Vagina (tissue), 2 donors: ENCODE data around the gene TMX3.

Source experiments
- POLR2A ChIP-seq, 2 donors: fragments of 450-650 bp; IDR thresholded peaks; one replicate each; pipeline ENCODE4 v1.6.1; 2017; ENCODE audit warnings: antibody characterized with exemption in 2 of 2, mild to moderate bottlenecking in 2 of 2, moderate library complexity in 2 of 2
- POLR2AphosphoS5 ChIP-seq, 2 donors: sonication (generic); formaldehyde crosslinking; IDR thresholded peaks; one replicate each; pipeline ENCODE4 v1.9.0; 2017; ENCODE audit warnings: antibody characterized with exemption in 2 of 2, mild to moderate bottlenecking in 2 of 2, low read depth in 1 of 2; ENCODE audit not compliant: insufficient read depth in 1 of 2
- TF ChIP-seq, protein P1 (sequence below), 3 experiments: fragments of 450-650 bp in 2 of 3; fragments of 200-600 bp in 1 of 3; sonication (generic) in 1 of 3; IDR thresholded peaks; one replicate each; pipeline ENCODE4 v1.5.1; 2017 to 2019; ENCODE audit warnings: antibody characterized with exemption in 3 of 3, mild to moderate bottlenecking in 2 of 3, moderate library complexity in 2 of 3

GRCh38 chr18:68666381-68666780 lies 48.5 kb downstream of the TMX3 start:
- TF ChIP-seq, protein P1, sequence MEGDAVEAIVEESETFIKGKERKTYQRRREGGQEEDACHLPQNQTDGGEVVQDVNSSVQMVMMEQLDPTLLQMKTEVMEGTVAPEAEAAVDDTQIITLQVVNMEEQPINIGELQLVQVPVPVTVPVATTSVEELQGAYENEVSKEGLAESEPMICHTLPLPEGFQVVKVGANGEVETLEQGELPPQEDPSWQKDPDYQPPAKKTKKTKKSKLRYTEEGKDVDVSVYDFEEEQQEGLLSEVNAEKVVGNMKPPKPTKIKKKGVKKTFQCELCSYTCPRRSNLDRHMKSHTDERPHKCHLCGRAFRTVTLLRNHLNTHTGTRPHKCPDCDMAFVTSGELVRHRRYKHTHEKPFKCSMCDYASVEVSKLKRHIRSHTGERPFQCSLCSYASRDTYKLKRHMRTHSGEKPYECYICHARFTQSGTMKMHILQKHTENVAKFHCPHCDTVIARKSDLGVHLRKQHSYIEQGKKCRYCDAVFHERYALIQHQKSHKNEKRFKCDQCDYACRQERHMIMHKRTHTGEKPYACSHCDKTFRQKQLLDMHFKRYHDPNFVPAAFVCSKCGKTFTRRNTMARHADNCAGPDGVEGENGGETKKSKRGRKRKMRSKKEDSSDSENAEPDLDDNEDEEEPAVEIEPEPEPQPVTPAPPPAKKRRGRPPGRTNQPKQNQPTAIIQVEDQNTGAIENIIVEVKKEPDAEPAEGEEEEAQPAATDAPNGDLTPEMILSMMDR (IDR thresholded peaks at IDR 0.05), result no peak
- TF ChIP-seq POLR2A (IDR thresholded peaks at IDR 0.05) (no peak), POLR2AphosphoS5 (IDR thresholded peaks at IDR 0.05; ENCODE audit: insufficient read depth in 1 of 2, low read depth in 1 of 2) (no peak)
